Loucy (cell line): ENCODE data around the gene ZNF22.

Experiments
- EZH2phosphoT487 ChIP-seq: fragments of 200-600 bp; IDR thresholded peaks from 2 replicates; pipeline ENCODE4 v1.6.1; 2018; ENCODE audit warnings: antibody characterized with exemption, mild to moderate bottlenecking, moderate library complexity, borderline replicate concordance
- TF ChIP-seq, protein P1 (sequence below): fragments of 200-600 bp; sonication (generic); conservative IDR thresholded peaks from 2 replicates; pipeline ENCODE4 v1.5.1; 2014; ENCODE audit warnings: mild to moderate bottlenecking, antibody characterized with exemption, low read length

DNA sequence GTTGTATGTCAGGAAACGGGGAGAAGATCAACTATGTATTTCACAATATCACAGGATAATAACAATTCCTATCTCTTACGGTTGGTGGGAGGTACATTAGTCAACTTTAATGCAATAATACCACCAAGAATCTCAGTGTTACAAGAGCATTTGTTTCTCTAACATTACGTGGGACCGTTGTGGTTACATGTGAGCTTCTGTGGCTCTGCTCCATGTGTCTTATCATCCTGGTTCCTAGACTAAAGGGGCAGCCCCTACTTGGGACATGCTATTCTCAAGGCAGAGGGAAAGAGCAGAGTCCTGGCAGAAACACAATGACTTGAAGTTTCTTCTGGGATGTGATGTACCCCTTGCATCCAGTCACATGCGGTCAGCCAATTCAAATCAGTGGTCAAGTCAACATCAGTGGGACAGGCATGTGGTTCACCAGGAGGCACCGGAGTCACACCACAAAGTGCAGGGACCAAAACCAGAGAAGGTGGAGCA lies 2.5 kb upstream of the ZNF22 start:
- TF ChIP-seq, protein P1, sequence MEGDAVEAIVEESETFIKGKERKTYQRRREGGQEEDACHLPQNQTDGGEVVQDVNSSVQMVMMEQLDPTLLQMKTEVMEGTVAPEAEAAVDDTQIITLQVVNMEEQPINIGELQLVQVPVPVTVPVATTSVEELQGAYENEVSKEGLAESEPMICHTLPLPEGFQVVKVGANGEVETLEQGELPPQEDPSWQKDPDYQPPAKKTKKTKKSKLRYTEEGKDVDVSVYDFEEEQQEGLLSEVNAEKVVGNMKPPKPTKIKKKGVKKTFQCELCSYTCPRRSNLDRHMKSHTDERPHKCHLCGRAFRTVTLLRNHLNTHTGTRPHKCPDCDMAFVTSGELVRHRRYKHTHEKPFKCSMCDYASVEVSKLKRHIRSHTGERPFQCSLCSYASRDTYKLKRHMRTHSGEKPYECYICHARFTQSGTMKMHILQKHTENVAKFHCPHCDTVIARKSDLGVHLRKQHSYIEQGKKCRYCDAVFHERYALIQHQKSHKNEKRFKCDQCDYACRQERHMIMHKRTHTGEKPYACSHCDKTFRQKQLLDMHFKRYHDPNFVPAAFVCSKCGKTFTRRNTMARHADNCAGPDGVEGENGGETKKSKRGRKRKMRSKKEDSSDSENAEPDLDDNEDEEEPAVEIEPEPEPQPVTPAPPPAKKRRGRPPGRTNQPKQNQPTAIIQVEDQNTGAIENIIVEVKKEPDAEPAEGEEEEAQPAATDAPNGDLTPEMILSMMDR: no peak
- TF ChIP-seq EZH2phosphoT487: no peak
